HG03439 (cell line): ENCODE results near the gene FBN2.
"Not testable (repeated sequence)": the region's sequence is repeated elsewhere in the genome, so short reads cannot be mapped to it uniquely, and the experiment has no call there.

Experiments used
- ATAC-seq: cut with Tn5 transposase; IDR thresholded peaks from one replicate; pipeline ENCODE4 v1.9.1; 2021; ENCODE audit warnings: mild to moderate bottlenecking, moderate library complexity; ENCODE audit not compliant: unreplicated experiment

The FBN2 gene

DNA sequence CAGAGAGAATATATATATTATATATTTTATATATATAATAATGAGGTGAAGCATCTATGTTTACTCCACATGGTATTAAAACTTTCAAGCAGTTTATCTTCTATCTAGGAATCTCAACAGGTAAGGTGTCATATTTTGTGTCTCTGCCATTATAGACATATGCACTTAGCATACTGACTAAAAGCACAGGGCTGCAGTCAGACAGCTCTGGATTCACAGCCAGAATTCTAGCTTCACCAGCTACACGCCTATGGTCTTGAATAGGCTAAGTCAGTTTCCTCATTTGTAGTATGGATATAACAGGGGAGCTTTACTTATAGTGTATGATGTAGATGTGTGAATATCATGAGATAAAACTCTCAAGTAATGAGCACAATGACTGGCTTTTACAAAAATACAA lies 57.9 kb downstream of the FBN2 start:
- no peak for ATAC-seq

DNA sequence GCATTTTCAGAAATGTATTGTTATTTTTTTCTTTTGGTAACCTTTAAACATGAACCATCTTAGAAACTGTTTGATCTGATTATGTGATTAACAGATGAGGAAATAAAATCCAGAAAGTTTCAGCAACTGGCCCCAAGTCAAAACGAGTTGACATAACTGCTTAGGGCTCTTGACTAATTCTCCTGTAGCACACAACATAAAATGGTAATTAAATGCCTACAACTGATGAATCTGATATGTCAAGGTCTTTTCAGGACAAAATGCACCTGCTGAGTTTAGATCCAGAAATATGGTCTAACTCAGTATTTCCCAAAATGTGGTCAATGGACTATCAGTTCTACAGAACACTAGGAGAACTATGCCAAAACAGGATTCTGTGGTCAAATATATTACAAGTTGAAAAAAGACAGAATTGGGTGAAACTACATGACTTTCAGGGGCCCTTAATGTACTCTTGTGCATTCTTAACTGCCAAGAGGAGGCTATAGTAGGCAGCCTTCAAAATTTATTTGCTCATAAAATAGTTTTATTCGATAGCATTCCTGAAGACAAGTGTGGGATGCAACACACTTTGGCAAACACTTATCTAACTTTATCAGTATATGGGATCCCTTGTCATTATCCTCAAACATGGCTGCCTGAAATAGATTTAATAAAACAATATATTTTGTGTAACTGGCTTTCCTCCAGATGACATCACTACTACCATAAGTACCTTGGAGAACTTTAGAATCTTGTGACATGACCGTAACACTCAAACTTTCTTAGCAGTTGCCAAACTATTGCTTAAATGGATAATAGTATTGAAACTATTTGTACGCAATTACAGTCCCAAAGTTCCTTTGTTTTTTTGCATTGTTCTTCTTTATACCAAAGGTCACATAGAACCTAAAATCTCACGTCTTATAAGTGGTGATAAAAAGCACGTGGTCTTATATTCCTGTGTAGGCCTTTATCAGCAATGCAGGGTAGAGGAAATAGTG lies 59.4 kb downstream of the FBN2 start:
- ATAC-seq = no peak

DNA sequence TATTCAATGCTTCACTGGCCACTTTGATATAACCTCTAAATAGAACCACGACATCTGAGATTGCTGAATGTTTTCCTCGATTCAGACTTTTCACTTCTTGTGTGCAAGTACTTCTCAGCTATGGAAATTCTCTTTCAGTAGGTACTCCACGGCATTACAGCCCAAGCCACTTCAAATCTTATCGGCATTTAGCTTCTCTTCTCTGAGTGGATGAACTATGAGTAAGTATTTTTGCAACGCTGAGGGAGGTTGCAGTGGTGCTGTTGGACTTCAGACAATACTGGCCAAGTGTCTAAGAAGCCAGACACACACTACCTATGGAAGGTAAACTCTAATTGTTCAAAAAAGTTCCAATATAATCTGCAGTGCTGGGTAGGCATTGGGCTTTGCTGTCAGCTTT lies 60.1 kb downstream of the FBN2 start:
- ATAC-seq = no peak

DNA sequence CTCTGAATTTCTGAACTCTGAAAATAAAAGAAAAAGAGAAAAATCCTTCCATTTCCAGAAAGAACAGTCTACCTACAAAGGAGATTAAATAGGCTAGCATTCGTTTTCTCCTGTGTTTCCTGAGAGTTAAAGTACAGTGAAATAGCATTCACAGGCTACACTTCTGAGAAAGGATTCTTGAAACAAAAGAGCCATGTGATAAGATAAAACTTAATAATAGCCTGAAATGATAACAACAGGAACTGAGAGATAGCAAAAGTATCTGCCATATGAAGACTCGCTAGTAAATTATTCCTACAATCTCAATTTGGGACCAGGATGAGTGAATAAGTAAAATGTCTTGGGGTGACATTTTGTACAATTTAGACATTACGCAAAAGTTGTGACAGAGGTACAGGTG lies 62.4 kb downstream of the FBN2 start:
- ATAC-seq = no peak

DNA sequence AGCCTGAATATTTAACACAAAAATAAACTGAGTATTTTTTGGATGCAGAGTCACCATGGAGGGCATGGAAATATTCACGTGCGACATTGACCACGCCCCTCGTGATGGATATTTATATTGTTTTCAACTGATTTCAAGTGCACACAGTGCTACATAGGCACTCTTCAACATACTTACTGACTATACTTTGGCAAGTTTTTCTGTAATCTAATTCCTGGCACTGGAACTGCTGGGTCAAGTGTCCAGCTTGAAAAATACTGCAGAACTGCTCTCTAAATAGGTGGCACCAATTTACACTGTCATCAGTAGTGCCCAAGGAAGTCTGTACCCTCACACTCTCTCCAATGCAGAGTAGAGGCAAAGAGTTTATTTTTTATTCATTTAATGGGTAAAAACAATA lies 65.1 kb downstream of the FBN2 start:
- ATAC-seq = no peak

- no peak for ATAC-seq
Measured at GRCh38 chr5:128472036-128472435, 66.0 kb downstream of the FBN2 start.

DNA sequence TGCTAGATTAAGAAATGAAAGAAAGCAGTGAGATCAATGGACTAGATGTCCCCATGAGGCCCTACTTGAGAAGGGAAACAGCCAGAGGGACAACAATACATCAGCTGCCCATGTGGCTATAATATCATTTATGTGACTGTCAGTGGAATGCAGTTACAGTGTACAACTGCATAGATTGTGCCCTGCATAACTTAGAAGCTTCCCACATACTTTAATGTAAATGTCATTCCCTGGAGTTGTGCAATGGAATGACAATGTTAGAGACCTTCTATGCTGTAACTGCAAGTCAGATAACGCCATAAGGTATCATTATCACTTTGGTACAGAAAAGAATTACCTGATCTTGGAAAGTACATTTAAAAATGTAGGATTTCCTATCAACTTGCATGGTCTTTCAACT lies 67.4 kb downstream of the FBN2 start:
- ATAC-seq = no peak

- no peak for ATAC-seq
Measured at GRCh38 chr5:128469912-128470311, 68.1 kb downstream of the FBN2 start.

DNA sequence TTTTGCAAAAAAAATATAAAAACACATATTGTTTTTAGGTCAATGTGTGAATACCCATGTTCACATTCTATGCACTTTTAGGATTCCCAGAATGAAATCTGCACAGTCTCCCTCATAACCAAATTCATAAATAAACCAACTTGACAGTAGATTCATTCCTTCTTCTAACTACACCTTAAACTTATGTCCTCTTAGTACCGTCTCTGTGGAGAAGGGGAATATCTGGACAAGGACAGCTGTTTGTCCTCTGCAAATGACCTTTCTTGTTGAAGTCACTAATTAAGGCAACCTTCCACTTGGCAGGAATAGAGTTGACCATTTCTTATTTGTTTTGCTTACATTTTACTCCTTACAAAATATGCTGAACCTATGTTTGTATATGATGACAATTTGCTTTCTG lies 71.1 kb downstream of the FBN2 start:
- no peak for ATAC-seq

DNA sequence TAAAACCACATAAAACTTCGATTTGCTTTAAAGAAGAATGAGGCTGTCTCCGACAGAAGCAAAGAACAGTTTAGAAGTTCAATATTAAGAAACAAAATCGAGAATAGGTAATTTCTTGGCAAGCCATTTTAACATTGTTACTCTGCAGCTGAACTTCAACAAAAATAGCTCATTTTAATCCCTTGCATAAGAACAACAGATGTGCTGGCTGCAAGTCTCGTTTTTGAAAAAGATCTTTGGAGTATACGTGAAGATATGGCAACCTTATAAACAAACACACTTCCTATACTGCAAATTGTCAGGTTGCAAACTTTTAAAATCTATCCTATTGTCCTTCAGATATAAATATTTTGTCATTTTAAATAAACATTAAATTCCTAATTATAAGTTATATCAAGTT lies 71.5 kb downstream of the FBN2 start:
- no peak for ATAC-seq

GRCh38 chr5:128464596-128464995 lies 73.4 kb downstream of the FBN2 start:
- no peak for ATAC-seq

GRCh38 chr5:128462330-128462729 lies 75.7 kb downstream of the FBN2 start:
- no peak for ATAC-seq

- not testable (repeated sequence) for ATAC-seq
Measured at GRCh38 chr5:128457147-128457915, 80.7 kb downstream of the FBN2 start.

GRCh38 chr5:128455841-128456361 lies 82.1 kb downstream of the FBN2 start:
- ATAC-seq = no peak

GRCh38 chr5:128453121-128453520 lies 84.9 kb downstream of the FBN2 start:
- no peak for ATAC-seq

DNA sequence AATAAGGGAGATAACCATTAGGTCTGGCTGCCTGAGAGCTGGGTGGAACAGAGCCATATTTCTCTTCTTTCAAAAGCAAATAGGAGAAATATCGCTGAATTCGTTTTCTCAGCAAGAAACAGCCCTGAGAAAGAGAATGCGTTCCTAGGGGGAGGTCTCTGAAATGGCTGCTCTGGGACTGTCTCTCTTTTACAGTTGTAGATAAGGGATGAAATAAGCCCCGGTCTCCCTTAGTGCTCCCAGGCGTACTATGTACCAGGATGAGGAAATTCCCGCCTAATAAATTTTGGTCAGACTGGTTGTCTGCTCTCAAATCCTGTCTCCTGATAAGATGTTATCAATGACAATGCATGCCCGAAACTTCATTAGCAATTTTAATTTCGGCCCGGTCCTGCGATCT lies 90.8 kb downstream of the FBN2 start:
- ATAC-seq = not testable (repeated sequence)

DNA sequence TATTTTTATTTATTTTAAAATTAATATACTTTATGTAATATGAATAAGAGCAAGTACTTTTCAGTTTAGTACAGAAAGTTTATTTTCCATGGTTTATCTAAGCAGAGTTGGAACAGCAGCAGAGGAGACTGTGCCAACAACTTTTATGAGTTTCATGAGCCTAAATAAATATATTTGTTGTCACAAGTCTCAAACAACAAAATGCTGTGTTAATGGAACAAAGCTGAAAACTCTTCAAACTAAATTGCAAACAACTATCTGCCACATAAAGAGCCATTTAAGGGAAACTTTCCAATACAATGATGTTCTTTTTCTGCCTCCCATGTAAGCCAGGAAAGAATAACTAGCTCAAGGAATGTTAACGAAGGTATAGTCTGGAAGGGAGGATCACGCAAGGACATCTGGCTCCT lies 96.1 kb downstream of the FBN2 start:
- ATAC-seq = no peak

DNA sequence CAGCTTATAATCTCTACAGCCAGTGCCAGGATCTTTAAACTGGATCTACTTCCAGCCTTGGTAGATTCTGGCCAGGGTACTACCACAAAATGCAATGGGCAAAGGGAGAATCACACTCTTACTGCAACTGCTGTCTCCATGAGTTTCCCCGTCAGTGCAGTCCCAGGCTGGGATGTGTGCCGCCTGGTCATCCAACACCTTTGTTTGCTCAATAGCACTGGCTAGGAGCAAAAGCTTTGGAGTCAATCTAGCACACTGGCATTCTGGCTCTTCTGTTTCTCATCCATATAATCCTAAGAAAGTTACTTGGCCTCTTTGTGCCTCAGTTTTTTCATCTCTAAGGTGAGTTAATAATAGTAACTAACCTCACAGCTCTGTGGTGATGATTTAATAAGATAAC lies 96.9 kb downstream of the FBN2 start:
- ATAC-seq = no peak

DNA sequence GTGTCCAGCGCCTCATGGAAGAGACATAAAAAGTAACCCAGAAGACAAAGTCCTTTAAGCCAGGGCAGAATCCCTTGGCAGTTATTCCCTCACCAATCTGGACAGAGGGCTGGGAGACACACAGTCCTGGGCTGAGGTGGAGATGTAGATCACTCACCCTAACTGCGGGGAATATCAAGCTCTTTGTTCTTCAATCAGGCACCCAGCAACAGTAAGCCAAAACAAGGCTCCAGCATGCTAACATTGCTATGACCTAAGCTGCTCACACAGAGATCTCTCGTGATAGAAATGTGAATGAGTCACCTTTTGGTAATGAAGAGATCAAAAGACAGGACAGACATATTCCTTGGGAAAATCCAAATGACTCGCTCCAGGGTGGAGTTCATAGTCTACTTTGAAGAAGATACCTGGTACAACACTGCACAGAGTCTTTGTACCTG lies 101.3 kb downstream of the FBN2 start:
- no peak for ATAC-seq

DNA sequence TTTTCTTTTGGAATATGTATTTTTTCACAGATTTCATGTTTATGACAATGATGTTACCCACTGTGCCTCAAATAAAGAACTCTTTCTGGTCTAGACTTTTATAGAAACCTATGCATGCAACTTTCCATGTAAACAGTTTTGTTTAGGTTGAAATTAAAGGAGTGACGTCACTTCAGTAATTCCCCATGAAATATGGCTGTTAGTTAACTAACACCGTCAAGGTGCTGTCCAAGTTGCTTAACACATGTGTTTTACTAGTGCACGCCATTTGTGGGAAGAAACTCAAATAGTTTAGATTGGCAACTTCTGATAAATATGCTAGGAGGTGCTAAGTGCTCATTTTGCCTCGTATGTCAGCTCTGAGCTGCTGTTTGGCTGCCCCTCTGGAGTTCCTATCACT lies 102.2 kb downstream of the FBN2 start:
- no peak for ATAC-seq

DNA sequence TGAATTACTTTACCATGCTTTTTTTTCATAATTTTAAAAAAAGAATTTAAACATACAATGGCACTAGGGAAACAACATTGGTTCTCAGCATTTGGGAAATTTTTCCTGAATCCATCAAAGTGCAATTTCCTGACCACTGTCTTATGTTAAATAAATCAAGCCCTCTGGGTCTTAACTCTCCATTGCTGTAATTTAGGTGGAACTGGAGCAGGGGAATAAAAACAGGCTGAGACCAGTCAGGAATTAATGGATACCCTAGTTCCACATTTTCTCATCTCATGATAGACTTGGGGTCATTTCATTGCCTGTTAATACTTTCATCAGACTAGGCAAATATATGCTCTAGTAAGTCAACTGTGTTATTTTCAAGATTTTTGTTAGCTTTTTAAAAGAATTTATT lies 103.1 kb downstream of the FBN2 start:
- no peak for ATAC-seq
